Body of pancreas (tissue), 4 donors: ENCODE results near the gene IPO5.

Source experiments
- CTCF ChIP-seq, 7 experiments: fragments of 450-650 bp in 4 of 7; fragments of 200-600 bp in 3 of 7; sonication (generic) in 3 of 7; IDR thresholded peaks; one replicate each; pipeline ENCODE4 v1.5.1; 2016 to 2019; ENCODE audit warnings: antibody characterized with exemption in 7 of 7
- POLR2A ChIP-seq, 3 donors: fragments of 450-650 bp; IDR thresholded peaks; one replicate each; pipeline ENCODE4 v1.6.1; 2016; ENCODE audit warnings: antibody characterized with exemption in 3 of 3, mild to moderate bottlenecking in 2 of 3

GRCh38 chr13:98041081-98041820, 87.8 kb downstream of the IPO5 start:
- TF ChIP-seq CTCF (IDR thresholded peaks at IDR 0.05) (no peak), POLR2A (IDR thresholded peaks at IDR 0.05) (no peak)
